Parathyroid adenoma (tissue), 2 donors: Measurements from ENCODE around the gene SLC20A1.

Experiments
- H2AFZ ChIP-seq: fragments of 300-600 bp; sonication (generic); one replicate; pipeline ENCODE4 v1.7.0; 2017; ENCODE audit warnings: antibody characterized with exemption, mild to moderate bottlenecking
- H3K27ac ChIP-seq: fragments of 300-600 bp; sonication (generic); one replicate; pipeline ENCODE4 v1.7.0; 2017
- H3K27me3 ChIP-seq: fragments of 300-600 bp; sonication (generic); one replicate; pipeline ENCODE4 v1.7.0; 2017; ENCODE audit warnings: low read length; ENCODE audit not compliant: control insufficient read depth, insufficient read depth
- H3K36me3 ChIP-seq: fragments of 300-600 bp; sonication (generic); one replicate; pipeline ENCODE4 v1.7.0; 2017; ENCODE audit warnings: low read length; ENCODE audit not compliant: control insufficient read depth, insufficient read depth
- H3K4me1 ChIP-seq: fragments of 300-600 bp; sonication (generic); one replicate; pipeline ENCODE4 v1.7.0; 2017; ENCODE audit warnings: control low read depth
- H3K4me2 ChIP-seq: fragments of 300-600 bp; sonication (generic); one replicate; pipeline ENCODE4 v1.7.0; 2017; ENCODE audit warnings: low read length
- H3K4me3 ChIP-seq: fragments of 300-600 bp; sonication (generic); one replicate; pipeline ENCODE4 v1.7.0; 2017; ENCODE audit warnings: low read depth, low read length
- H3K79me2 ChIP-seq: fragments of 300-600 bp; sonication (generic); one replicate; pipeline ENCODE4 v1.7.0; 2017; ENCODE audit warnings: control low read depth
- H3K9ac ChIP-seq: fragments of 300-600 bp; sonication (generic); one replicate; pipeline ENCODE4 v1.7.0; 2017; ENCODE audit warnings: mild to moderate bottlenecking
- H3K9me3 ChIP-seq: fragments of 300-600 bp; sonication (generic); one replicate; pipeline ENCODE4 v1.7.0; 2017; ENCODE audit warnings: low read length; ENCODE audit not compliant: control insufficient read depth
- CTCF ChIP-seq: fragments of 300-600 bp; sonication (generic); IDR thresholded peaks from one replicate; pipeline ENCODE4 v1.7.0; 2017; ENCODE audit warnings: antibody characterized with exemption, mild to moderate bottlenecking
- donor health status: primary hyperparathyroidism.

SLC20A1 gene

DNA sequence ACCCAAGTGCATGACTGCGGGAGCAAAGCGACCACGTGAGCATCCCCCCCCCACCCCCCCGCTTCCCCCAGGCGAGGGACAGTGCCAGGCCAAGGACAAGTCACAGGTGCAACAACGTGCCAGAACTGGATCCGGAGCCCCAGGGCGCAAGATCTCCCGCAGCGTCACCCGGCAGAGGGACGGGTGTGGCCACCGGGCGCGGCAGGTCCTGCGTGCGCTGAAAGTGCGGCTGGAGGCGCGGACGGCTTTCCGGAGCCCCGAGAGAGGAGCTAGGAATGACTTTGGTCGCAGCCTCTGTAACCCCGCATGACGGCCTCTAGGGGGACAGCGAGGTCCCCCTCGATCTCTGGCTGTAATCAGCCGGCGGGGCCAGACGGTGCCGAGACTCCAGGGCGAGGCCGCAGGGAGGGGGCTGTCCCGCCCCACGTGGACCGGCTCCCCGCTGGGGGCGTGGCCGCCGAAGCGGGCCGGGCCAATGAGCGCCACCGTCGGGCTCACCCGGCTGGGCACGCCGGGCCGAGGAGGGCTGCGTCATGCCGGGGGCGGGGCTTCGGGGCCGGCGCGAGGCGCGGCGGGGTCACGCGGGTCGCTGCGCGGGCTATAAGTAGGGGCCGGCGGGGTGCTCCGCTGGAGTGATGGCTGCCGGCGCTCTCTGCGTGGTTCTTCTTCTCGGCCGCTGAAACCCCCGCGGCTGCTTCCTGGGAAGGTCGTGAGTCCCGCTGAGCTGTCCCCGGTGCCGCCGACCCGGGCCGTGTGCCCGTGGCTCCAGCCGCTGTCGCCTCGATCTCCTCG is at the start of gene SLC20A1:
TSS of gene SLC20A1 (plus strand) at position 630 of the 792 bp plus-strand sequence. CDS start 890 bp downstream, outside the sequence.
- Histone ChIP-seq H3K27ac (peak within 1 kb of the TSS; percentile 92), H3K36me3 (no peaks in the 10 kb centered on the region), H2AFZ (peak within 1 kb of the TSS; percentile 88), H3K4me3 (peak within 1 kb of the TSS; percentile 85), H3K9ac (peak within 1 kb of the TSS; percentile 79), H3K4me2 (peak within 1 kb of the TSS; percentile 84), H3K4me1 (peaks cover 10% of the 10 kb centered on the region), H3K79me2 (no peaks in the 10 kb centered on the region), H3K27me3 (no peaks in the 10 kb centered on the region), H3K9me3 (no peaks in the 10 kb centered on the region)
- peak; percentile 48 for TF ChIP-seq CTCF

DNA sequence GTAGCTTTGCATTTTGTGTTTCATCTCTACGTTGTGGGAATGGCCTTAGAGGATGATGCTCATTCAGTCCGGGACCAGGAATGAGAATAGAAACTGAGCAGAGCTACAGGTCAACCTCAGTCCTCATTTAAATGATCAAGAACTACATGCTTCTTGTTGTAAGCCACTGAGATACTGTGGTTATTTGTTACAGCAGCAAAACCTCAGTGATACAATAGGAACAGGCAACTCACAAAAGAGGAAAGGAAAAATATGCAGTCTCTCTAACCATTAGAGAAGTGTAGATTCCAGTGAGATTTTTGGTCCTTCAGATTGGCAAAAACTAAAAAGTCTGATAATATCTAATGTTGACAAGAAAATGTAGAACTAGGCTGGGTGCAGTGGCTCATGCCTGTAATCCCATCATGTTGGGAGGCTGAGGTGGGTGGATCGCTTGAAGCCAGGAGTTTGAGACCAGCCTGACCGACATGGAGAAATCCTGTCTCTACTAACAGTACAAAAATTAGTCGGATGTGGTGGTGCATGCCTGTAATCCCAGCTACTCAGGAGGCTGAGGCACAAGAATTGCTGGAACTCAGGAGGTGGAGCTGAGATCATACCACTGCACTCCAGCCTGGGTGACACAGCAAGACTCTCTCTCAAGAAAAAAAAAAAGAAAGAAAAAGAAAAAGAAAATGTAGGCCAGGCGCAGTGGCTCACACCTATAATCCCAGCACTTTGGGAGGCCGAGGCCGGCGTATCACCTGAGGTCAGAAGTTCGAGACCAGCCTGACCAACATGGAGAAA is 48.0 kb upstream of the SLC20A1 start:
- Histone ChIP-seq H3K79me2 (no peaks in the 10 kb centered on the region), H3K4me3 (no peak overlapping the region), H3K9me3 (no peaks in the 10 kb centered on the region), H3K4me2 (no peak overlapping the region), H3K4me1 (no peaks in the 10 kb centered on the region), H3K36me3 (no peaks in the 10 kb centered on the region), H3K27me3 (no peaks in the 10 kb centered on the region), H3K9ac (no peak overlapping the region), H3K27ac (no peak overlapping the region), H2AFZ (no peak overlapping the region)
- no peak for TF ChIP-seq CTCF

GRCh38 chr2:112600634-112601033 is 45.1 kb upstream of the SLC20A1 start:
- no peak overlapping the region for H3K4me2 ChIP-seq
- peak overlapping the region; percentile 64 for H2AFZ ChIP-seq
- no peak overlapping the region for H3K27ac ChIP-seq
- no peaks in the 10 kb centered on the region for H3K79me2 ChIP-seq
- H3K9ac ChIP-seq: no peak overlapping the region
- no peaks in the 10 kb centered on the region for H3K27me3 ChIP-seq
- no peaks in the 10 kb centered on the region for H3K4me1 ChIP-seq
- TF ChIP-seq CTCF: no peak
- H3K36me3 ChIP-seq: no peaks in the 10 kb centered on the region
- no peak overlapping the region for H3K4me3 ChIP-seq
- H3K9me3 ChIP-seq: no peaks in the 10 kb centered on the region

GRCh38 chr2:112601754-112602153 is 44.0 kb upstream of the SLC20A1 start:
- no peak overlapping the region for H3K27ac ChIP-seq

More at GRCh38 chr2:112601754-112602153, 44.0 kb upstream of the SLC20A1 start:
- TF ChIP-seq CTCF: no peak
- no peaks in the 10 kb centered on the region for H3K36me3 ChIP-seq
- H3K4me3 ChIP-seq: no peak overlapping the region
- H3K4me2 ChIP-seq: no peak overlapping the region
- no peaks in the 10 kb centered on the region for H3K9me3 ChIP-seq
- no peak overlapping the region for H3K9ac ChIP-seq
- H2AFZ ChIP-seq: no peak overlapping the region
- H3K4me1 ChIP-seq: no peaks in the 10 kb centered on the region
- no peaks in the 10 kb centered on the region for H3K79me2 ChIP-seq
- H3K27me3 ChIP-seq: no peaks in the 10 kb centered on the region
